GM23338 (cell line): ENCODE measurements around the gene RASGRP1. TPM values are rescaled to one million over a fixed set of nuclear protein-coding genes. Genes with fewer than 3 reads are reported as not detected.

Source experiments
- ATAC-seq: fragments of 200-7000 bp; cut with Tn5 transposase; 3 replicates; pipeline ENCODE4 v1.9.1; 2020
- DNase-seq: peaks from one replicate; pipeline ENCODE4 v3.0.0-alpha.2; 2015; ENCODE audit warnings: low spot score
- H2AFZ ChIP-seq: fragments of 200-600 bp; sonication (generic); 2 replicates; pipeline ENCODE4 v1.8.0; 2016; ENCODE audit warnings: antibody characterized with exemption, mild to moderate bottlenecking, moderate library complexity
- H3F3A ChIP-seq: fragments of 200-600 bp; sonication (generic); replicated peaks from 2 replicates; pipeline ENCODE4 v1.8.0; 2017; ENCODE audit warnings: antibody characterized with exemption, mixed run types, low read depth
- H3K27ac ChIP-seq: fragments of 200-600 bp; sonication (generic); 2 replicates; pipeline ENCODE4 v1.6.1; 2016; ENCODE audit warnings: low read depth
- H3K27me3 ChIP-seq: fragments of 200-600 bp; sonication (generic); 2 replicates; pipeline ENCODE4 v1.8.0; 2016; ENCODE audit warnings: mild to moderate bottlenecking, mixed run types, moderate library complexity; ENCODE audit not compliant: insufficient read depth
- H3K36me3 ChIP-seq: fragments of 200-600 bp; sonication (generic); 2 replicates; pipeline ENCODE4 v1.8.0; 2016; ENCODE audit warnings: mild to moderate bottlenecking; ENCODE audit not compliant: insufficient read depth
- H3K4me1 ChIP-seq: fragments of 200-600 bp; sonication (generic); 2 replicates; pipeline ENCODE4 v1.8.0; 2016; ENCODE audit warnings: mild to moderate bottlenecking, moderate library complexity; ENCODE audit not compliant: insufficient read depth
- H3K4me2 ChIP-seq: fragments of 200-600 bp; sonication (generic); 2 replicates; pipeline ENCODE4 v1.7.1; 2017; ENCODE audit warnings: mixed run types
- H3K4me3 ChIP-seq: fragments of 200-600 bp; sonication (generic); 2 replicates; pipeline ENCODE4 v1.6.1; 2016; ENCODE audit warnings: mixed run types
- H3K79me2 ChIP-seq: fragments of 200-600 bp; sonication (generic); replicated peaks from 2 replicates; pipeline ENCODE4 v1.8.0; 2017; ENCODE audit warnings: mild to moderate bottlenecking; ENCODE audit not compliant: insufficient read depth
- H3K9me2 ChIP-seq: fragments of 200-600 bp; sonication (generic); 2 replicates; pipeline ENCODE4 v1.8.0; 2017; ENCODE audit not compliant: insufficient read depth
- H4K20me1 ChIP-seq: fragments of 200-600 bp; sonication (generic); replicated peaks from 2 replicates; pipeline ENCODE4 v1.8.0; 2017; ENCODE audit warnings: mild to moderate bottlenecking; ENCODE audit not compliant: insufficient read depth
- H3K27ac Mint-ChIP-seq: 2 replicates; pipeline ENCODE4 v1.8.0; 2020; ENCODE audit warnings: inconsistent platforms, mild to moderate bottlenecking, moderate library complexity, mixed read lengths
- H3K27me3 Mint-ChIP-seq: 3 replicates; pipeline ENCODE4 v1.8.0; 2022; ENCODE audit warnings: low read depth, mild to moderate bottlenecking, moderate library complexity, mixed read lengths, inconsistent platforms; ENCODE audit not compliant: insufficient read depth, poor library complexity
- H3K36me3 Mint-ChIP-seq: 3 replicates; pipeline ENCODE4 v1.8.0; 2021; ENCODE audit warnings: low read depth, mild to moderate bottlenecking, inconsistent platforms, moderate library complexity, mixed read lengths
- H3K4me1 Mint-ChIP-seq: 3 replicates; pipeline ENCODE4 v1.8.0; 2020; ENCODE audit warnings: mild to moderate bottlenecking, inconsistent platforms, mixed read lengths
- H3K4me3 Mint-ChIP-seq: 3 replicates; pipeline ENCODE4 v1.8.0; 2021; ENCODE audit warnings: moderate library complexity, mild to moderate bottlenecking, inconsistent platforms, mixed read lengths
- H3K9me3 Mint-ChIP-seq: 3 replicates; pipeline ENCODE4 v1.8.0; 2020; ENCODE audit warnings: moderate library complexity, mild to moderate bottlenecking, inconsistent platforms, mixed read lengths
- CREB1 ChIP-seq: fragments of 250-450 bp; sonication (Bioruptor Pico); IDR thresholded peaks from 2 replicates; pipeline ENCODE4 v1.5.0; 2020; ENCODE audit warnings: low read depth, mild to moderate bottlenecking, moderate library complexity
- ETS1 ChIP-seq: IDR thresholded peaks from 2 replicates; pipeline ENCODE4 v1.6.1; 2016; ENCODE audit warnings: antibody characterized with exemption
- EZH2 ChIP-seq: fragments of 200-600 bp; sonication (generic); IDR thresholded peaks from one replicate; pipeline ENCODE4 v1.8.0; 2017; ENCODE audit warnings: antibody characterized with exemption, mild to moderate bottlenecking, low read depth; ENCODE audit not compliant: unreplicated experiment
- JUNB ChIP-seq: IDR thresholded peaks from one replicate; pipeline ENCODE4 v1.6.1; 2016; ENCODE audit warnings: antibody characterized with exemption; ENCODE audit not compliant: unreplicated experiment
- POLR2AphosphoS5 ChIP-seq: IDR thresholded peaks from 2 replicates; pipeline ENCODE4 v1.6.1; 2016; ENCODE audit warnings: antibody characterized with exemption, low read depth
- REST ChIP-seq: IDR thresholded peaks from one replicate; pipeline ENCODE4 v1.6.1; 2018; ENCODE audit warnings: antibody characterized with exemption; ENCODE audit not compliant: unreplicated experiment
- ZNF114 ChIP-seq: fragments of 250-450 bp; sonication (Bioruptor Pico); IDR thresholded peaks from 2 replicates; pipeline ENCODE4 v1.5.0; 2020; ENCODE audit warnings: mild to moderate bottlenecking, moderate library complexity
- ZNF331 ChIP-seq: fragments of 250-450 bp; sonication (Bioruptor Pico); IDR thresholded peaks from 2 replicates; pipeline ENCODE4 v1.5.0; 2020; ENCODE audit warnings: low read depth, mild to moderate bottlenecking, moderate library complexity
- ZNF462 ChIP-seq: fragments of 250-450 bp; sonication (Bioruptor Pico); IDR thresholded peaks from 2 replicates; pipeline ENCODE4 v1.5.0; 2020; ENCODE audit warnings: mild to moderate bottlenecking, moderate library complexity
- polyA plus RNA-seq: library from polyadenylated mRNA; unstranded; fragments of >200 nt; fragmentation: Nextera tagmentation; extraction: Ambion mirVana; gene quantifications from 2 replicates; pipeline ENCODE4 v1.2.1, GENCODE V29; 2016
- total RNA-seq: library from RNA; depleted of rRNA; stranded (reverse); fragments of >200 nt; shearing (Covaris generic); gene quantifications from 2 replicates; pipeline ENCODE4 v1.2.3, GENCODE V29; 2014

Gene RASGRP1
- total and polyA plus RNA-seq, 2 experiments from 2014 or later: 1.1 to 1.2 TPM

- TF ChIP-seq REST (no peak), EZH2 (no peak)
Measured at GRCh38 chr15:38597219-38597800, 32.7 kb upstream of the RASGRP1 start (continued).

- no peak overlapping the region for H3K4me3 Mint-ChIP-seq
- no peak overlapping the region for H3K27ac Mint-ChIP-seq
- Histone ChIP-seq H3K79me2 (no peaks in the 10 kb centered on the region), H2AFZ (no peak overlapping the region), H3K27ac (no peak overlapping the region), H3K4me1 (no peaks in the 10 kb centered on the region), H3K4me3 (no peak overlapping the region), H4K20me1 (no peaks in the 10 kb centered on the region), H3K27me3 (no peaks in the 10 kb centered on the region), H3K9me2 (no peaks in the 10 kb centered on the region), H3K4me2 (no peak overlapping the region), H3K36me3 (no peaks in the 10 kb centered on the region), H3F3A (no peaks in the 10 kb centered on the region)
- TF ChIP-seq JUNB: no peak
- TF ChIP-seq ZNF114 (CRISPR knock-in tag): no peak
- TF ChIP-seq CREB1 (CRISPR knock-in tag): no peak
- ATAC-seq (no peak), DNase-seq (no peak)
- H3K4me1 Mint-ChIP-seq: no peaks in the 10 kb centered on the region
- H3K36me3 Mint-ChIP-seq: no peaks in the 10 kb centered on the region
- peaks cover 2% of the 10 kb centered on the region for H3K27me3 Mint-ChIP-seq
- no peaks in the 10 kb centered on the region for H3K9me3 Mint-ChIP-seq
Measured at GRCh38 chr15:38593524-38593923, 28.9 kb upstream of the RASGRP1 start.

- Mint-ChIP-seq H3K36me3 (no peaks in the 10 kb centered on the region), H3K9me3 (peaks cover 5% of the 10 kb centered on the region; the same call in 2 of the 3 replicates), H3K27ac (no peak overlapping the region), H3K4me1 (no peaks in the 10 kb centered on the region), H3K27me3 (peaks cover 6% of the 10 kb centered on the region), H3K4me3 (no peak overlapping the region)
- no peaks in the 10 kb centered on the region for H3K9me2 ChIP-seq
- no peak overlapping the region for H3K4me2 ChIP-seq
- no peak for ATAC-seq
- H3K4me3 ChIP-seq: no peak overlapping the region
- no peaks in the 10 kb centered on the region for H3F3A ChIP-seq
- H4K20me1 ChIP-seq: no peaks in the 10 kb centered on the region
- H3K4me1 ChIP-seq: no peaks in the 10 kb centered on the region
- no peaks in the 10 kb centered on the region for H3K79me2 ChIP-seq
- no peak overlapping the region for H3K27ac ChIP-seq
- H3K27me3 ChIP-seq: no peaks in the 10 kb centered on the region
- H2AFZ ChIP-seq: no peak overlapping the region
- DNase-seq: no peak
- no peaks in the 10 kb centered on the region for H3K36me3 ChIP-seq
- TF ChIP-seq POLR2AphosphoS5: no peak
- no peak for TF ChIP-seq ZNF114 (CRISPR knock-in tag)
- no peak for TF ChIP-seq ZNF462
- TF ChIP-seq JUNB: no peak
- TF ChIP-seq ZNF331 (CRISPR knock-in tag): no peak
- TF ChIP-seq ETS1: no peak
- TF ChIP-seq CREB1 (CRISPR knock-in tag): no peak
Measured at GRCh38 chr15:38589502-38589901, 24.9 kb upstream of the RASGRP1 start.
